ENCODE results near the gene ITPRID2.

The ITPRID2 gene

DNA sequence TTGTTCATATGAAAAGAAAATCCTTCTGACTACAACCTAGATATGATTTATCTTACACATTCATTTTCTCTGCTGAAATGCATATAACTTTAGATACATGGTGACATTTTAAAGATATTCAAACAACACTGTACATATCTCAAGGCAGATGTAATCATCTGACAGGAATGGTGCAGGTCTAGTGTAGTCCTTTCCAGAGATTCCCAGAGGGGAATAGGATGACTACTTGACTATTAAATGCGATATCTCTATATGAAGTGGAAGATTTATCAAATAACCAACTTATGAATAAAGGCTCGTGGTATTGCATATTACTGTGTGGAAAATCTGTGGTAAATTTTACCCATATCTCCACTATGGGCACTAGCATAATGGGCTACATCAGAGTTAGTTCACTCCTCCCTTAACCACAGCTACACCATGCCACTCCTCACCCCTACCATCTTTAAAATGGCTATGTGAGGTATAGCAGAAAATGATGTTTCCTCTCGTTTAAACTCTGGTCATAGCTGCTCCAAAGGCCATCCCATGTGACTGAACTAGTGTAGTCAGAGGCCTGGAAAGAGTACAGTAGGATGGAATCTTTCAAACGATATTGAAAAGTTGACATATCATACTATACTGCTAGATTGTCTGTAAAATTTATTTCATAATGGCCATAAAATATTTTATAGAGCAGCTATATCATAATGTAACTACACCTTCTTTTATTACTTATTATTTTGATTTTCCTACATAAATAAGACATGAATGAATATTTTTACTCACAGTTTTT is 9.1 kb upstream of the ITPRID2 start:
- no peak for DNase-seq

DNA sequence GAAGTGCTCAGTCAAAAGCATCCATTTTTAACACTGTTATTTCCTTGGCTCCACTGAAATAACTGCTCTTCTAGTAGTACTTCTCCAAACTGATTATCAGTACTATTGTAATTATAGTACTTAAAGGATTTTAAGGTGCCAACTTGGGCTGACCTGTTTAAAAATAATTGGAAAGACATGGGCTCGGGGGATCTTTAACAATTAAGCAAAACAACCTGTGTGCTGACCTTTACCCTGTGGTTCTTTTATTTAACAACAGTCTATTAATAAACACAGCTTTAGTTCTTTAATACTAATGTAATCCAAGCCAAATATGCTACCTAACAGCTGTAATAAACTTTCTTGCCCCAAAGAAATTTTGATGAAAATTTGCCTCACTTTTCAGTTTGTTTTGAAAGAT is 6.9 kb upstream of the ITPRID2 start:
- DNase-seq = no peak

DNA sequence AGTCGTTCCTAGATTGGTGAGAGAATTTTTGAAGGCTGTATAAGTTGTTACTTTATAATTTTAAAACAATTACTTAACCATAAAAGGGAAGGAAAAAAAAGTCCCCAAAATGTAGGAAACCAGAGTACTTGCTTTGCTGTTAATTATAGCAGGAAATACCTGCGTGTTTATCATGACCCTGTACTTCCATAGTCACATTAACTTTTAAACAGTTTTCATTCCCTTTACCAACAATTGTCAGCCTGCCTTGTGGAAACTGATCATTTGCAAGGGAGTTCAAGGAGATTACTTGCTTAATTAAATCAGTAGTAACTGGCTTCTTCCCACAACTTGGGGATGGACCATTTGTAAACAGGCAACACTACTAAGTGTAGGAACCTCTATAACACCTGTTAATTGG is 6.4 kb upstream of the ITPRID2 start:
- DNase-seq = no peak

DNA sequence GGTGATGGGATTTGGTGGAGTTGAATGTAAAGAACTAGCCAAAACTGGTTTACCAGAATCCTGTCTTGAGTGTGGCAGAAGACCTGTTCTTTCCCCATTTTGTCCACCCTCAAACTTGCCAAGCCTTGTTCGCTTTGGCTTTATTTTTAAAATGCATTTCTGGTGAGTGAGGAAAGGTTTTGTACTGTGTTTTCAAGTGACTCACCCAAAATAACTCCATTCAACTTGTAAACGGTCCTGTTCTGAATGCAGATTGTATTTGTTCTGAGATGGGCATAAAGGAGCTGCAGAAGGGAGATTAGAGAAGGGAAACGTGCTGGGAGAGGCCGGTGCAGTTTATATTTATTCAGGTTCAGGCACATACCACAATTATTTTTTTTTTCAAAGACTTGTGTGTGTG is 5.3 kb upstream of the ITPRID2 start:
- no peak for DNase-seq

DNA sequence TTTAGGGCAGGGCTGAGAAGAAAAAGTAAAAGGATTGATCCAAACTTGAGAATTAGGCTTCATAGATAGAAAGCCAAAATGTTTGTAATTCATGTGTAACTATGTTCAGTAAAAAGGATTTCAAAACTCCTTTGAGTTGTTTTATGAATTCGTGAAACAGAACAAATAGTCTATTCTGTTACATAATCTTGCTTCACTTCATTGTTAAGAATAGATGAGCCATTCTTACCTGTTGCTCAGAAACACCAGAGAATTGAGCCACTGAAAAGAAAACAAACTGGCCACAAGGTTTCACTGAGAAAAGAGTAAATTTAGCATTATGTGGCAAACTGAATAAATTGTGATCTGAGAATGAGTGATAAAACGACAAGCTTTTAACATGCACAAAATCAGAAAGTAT is 4.5 kb upstream of the ITPRID2 start:
- DNase-seq = no peak

DNA sequence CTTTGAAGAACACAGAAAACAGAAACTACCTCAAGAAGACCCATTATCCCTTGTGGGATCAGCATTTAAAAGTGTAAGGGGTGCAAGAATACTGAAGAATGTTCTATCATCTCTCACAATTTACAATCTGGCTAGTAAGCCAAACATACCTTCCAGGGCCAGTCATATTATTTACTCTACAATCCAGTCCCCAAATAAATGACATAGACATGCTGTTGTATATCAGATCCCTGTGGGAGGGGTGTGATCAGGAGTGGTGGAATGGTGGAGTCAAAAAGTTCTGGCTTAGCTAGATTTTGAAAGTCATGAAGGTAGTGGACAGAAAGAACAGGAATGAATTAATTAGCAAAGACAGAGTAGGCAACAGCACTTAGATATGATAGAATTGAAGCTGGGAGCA is 1.8 kb upstream of the ITPRID2 start:
- no peak for DNase-seq

DNA sequence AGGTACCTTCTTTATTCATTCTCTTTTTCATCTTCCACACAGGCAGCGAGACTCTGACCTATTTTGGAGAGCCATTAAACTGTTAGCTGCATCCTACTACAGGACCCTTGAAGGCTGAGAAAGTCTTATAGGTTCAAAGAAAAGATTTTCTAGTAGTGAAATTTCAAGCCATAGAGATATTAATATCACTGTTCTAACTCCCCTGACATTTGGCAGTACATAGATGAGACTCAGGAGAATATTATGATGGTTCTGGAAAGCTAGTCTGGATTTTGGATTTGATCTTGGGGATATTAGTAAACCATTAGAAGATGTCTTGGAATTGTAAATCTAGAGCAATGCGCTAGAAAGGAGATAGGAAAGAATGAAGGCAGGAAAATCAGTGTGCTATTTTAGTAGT is 1.3 kb upstream of the ITPRID2 start:
- DNase-seq = no peak

DNA sequence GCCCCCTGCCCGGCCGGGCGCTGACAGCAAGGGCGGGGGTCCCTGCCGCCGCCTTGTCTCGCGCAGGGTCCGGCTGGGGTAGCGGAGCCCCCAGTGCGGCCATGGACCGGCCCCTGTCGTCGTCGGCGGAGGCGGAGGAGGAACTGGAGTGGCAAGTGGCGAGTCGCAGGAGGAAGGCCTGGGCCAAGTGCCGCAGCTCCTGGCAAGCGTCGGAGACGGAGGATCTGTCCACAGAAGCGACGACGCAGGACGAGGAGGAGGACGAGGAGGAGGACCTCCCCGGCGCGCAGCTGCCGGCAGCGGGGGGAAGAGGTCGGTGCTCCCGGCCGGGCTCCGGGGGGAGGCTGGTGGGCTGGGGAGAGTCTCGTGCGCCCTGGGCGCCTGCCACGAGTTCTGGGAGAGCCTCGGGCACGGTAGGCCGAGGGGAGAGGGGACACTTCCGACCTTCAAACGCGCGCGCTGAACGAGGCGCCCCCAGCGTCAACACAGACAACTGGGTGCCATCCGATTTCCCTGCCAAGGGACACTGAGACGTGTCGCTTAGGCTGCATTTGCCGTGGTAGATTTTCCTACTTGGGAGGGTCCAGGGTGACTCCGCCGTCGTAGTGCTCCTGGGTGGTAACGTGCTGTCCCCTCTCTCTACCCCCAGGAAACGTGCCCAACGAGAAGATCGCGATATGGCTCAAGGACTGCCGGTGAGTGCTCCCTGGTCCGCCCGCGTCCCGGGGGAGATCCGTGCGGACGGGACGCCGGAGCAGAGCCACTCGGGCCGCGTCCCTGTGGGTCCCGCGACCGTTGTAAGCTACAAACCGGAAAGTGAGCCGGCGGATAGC is 652 bp downstream of the ITPRID2 start:
- peak in 1 of 2 experiments; percentile 18 for DNase-seq

DNA sequence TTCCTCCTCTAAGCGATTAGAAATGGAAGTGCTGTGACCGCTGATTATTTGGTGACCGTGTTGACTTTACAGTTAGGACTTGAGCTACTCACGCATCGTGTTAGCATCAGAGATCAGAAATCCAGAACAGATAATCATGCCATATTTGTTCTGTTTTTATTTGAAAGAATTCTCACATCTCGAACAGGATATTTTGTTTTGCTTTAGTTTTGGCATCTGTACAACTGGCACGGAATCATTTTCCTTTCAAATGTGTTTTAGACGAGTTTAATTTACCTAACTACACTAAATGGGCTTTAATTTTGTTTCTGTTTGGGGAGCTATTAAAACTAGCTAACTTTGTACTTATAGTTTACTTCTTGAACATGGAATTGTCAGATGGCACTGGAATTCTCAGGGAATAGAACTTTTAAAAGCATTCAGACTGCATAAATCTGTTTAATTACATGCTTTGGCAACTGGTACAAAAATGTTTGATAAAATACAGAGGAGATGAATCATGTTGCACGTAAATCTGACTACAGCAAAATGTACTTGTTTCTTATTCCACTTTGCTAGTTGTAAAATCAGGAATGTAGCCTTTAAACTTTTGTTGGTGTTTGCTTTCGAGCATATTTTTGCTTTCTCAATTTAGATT is 1.4 kb downstream of the ITPRID2 start:
- DNase-seq = no peak

DNA sequence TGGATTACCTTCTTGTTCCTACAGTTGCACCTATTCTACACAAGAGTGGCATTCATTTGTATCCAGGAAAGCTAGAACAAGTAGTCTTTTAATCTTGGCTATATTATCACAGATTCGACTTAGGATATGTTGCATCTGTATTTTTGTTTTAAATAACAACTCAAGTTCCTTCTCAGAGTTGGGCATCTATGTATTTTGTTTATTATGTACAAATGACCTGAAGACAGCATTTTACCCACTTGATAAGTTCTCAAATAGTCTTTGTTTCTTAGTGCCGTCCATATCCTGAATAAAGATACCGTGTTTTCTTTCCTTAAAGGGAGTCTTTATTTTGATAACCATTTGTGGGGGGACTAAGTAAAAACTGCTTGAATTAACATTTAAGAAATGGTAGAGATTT is 2.9 kb downstream of the ITPRID2 start:
- no peak for DNase-seq

DNA sequence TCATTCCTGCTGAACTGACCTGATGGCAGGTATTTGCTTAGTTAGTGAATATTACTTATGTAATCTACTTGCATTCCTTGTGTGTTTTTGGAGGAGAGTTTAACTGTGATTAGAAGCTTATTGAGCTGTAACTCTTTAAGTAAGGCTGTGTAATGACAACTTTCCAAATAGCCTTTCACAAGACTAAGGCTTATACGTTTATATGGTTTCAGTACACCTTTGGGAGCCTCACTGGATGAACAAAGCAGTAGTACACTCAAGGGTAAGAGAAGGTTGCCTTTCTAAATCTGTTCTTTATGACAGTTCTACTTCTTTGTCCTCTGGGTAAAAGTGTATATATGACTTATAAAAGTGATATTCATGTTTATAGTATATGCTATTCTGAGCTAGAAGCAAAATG is 4.3 kb downstream of the ITPRID2 start:
- DNase-seq = no peak

DNA sequence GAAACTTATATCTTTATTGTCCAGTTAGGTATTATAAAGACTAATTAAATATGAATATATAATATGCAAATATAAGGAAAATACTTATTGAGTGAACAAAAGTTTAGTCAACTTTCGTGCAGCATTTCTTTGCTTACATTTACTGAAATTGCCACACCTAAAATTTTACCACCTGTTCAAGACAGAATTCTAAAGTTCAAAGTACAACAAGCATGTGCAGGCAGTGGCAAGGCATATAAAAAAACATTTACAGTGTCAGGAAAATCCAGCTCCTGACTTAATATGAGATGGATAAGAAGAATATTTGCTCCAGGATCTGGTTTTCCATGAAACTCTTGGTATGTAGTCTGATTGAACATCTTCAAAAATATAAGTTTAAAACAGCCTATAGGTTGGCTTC is 4.8 kb downstream of the ITPRID2 start:
- DNase-seq = no peak

DNA sequence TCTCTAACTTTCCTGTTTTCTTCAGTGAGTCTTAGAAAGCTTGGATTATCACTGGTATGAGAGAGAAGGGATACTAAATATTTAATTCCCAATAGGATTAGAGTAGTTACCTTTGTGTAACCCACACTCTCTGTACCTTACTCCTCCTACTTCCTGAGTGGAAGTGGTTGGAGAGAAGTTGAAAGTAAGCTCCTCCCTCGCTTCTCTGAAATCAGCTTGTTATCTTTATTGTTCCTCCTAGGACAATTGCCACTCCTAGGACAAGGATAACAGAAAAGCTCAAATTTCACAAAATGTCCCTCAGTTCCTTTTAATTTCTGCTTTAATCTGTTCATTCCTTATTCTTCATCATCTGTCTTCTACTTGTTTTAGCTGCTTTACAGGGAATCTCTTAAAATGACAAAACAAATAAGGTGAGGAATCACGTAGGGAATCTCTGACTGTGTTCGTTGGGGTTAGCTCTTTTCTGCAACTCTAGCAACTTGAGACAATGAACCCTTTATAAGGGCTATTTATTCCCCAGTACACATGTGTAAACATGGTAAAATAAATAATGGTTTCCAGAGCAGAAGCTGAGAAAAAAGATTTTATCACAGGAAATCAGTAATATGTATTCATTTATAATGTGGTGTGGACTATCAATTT is 8.6 kb downstream of the ITPRID2 start:
- no peak for DNase-seq

DNA sequence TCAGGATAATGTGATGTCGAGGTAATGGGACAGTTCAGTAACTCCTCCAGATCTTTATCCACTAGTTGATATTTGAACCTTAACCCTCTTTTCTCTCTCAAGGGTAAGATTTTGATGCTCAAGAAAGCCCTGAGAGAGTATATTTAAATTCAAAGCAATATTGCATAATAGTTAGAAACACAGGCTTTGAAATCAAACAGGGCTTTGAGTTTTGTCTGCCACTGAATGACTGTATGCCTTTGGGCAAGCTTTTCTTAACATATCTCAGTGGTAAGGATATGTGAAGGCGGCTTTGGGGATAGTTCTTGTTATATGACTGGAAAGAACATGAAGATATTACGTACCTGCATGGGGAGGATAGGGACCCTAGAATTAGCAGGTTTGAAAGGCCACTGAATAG is 11.1 kb downstream of the ITPRID2 start:
- no peak for DNase-seq

DNA sequence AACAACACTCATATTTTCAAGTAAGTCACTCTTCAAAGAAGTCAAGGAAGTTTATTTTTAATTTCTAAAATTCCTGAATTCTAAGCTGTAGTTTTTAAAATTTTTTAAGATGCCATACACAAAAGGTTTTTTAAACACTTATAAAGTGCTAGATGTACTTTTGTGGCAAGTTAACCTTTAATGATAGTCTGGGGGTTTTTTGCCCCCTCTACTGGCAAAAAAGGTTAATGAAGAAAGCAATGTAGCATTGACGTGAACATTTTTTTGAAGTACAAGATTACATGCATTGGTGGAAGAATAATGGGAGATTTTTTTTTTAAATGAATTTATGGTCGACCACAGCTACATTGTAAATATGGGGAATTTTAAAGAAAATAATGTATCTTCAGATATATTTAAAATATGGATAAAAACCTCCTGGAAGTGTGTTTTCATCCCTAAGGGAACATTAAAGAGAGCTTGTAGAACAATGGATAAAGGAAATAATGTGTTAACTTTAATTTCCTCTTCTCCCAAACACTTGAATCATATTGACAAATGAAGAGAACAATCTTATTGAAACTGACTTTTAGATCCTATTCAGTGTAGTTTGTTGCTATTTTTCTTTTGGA is 12.6 kb downstream of the ITPRID2 start:
- DNase-seq = no peak

DNA sequence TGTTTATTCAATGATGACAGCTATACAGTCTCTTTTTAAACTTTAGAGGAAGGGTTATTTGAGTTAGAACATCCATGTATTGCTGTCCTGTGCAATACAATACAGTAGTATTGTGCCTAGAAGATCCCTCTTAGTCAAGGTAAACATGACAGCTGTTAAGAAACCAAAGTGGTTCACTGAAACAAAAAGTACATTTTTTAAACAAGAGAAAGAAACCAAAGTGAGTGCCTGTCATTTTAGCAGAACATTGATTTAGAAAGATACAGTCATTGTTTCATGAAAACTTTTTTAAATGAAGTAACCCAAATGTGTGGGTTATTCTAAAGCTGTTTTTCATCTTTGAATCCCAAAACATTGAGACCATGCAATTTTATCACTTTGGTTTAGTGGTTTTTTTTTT is 15.5 kb downstream of the ITPRID2 start:
- DNase-seq = no peak

DNA sequence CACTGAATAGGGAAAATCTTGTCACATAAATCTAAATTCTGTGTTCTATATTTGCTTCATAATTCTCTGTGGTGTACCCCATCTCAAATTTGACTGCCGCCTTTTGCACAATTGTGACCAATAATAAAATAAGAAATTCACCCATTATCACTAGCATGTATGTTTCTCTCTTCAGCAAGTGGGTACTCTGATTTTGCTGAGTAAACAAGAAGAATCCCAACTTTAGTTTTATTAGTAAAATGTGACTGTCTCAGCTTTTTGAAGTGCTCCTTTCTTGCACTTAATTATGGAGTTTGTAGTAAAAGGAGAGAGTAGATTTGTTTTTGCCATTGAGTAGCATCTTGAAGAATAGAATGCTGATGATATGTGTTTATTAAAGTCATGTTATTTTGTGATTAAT is 16.1 kb downstream of the ITPRID2 start:
- DNase-seq = no peak

DNA sequence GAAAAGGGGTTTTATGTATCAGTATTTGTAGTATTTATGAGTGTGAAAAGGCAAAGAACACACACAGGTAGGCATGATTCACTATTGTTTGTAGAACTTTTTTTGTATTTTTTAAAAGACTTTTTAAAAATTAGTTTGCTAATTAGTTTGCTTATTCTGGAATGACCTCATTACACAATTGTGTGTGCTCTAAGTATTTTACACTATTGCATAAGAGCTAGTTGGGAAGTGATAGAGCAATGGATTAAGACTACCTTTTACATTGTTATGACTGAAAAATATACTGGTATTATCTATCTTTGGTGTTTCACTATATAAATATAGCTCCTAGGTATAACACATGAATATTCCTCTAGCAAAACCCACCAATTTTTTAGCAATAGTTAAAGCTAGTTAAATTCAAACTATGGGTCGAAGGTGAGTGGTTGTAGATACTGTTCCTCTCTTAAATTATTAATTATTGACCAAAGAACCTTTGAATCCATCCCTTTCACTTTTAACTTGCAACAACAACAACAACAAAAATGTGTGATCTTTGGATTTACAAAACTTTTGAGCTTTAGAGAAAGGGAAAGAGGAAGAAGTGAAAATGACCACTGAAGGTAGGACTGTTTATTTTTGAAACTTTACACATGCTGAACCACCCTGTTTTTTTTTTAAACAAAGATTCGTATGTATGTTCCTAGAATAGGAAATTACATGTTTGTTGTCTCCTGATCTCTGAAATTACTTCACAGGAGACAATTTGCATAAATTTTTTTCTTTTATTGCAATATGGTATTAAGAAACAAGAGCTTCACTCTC is 18.7 kb downstream of the ITPRID2 start:
- DNase-seq = no peak

DNA sequence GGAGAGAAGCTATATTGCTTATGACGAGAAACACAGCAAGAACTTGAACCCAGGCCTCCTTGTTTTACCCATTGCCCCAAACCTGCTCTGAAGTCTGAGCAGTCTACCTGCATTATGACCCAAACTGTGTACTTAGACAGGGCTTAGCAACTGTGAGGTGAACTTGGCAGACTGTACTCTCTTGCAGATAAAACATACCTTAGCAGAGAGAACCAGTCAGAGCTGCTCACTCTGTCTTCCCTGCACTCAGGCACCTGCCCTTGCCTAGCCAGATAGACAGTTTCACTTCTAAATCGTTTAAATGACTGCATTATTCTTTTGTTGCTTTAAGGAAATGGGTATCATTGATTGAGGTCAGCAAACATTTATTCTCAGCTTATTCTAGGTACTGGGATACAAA is 20.3 kb downstream of the ITPRID2 start:
- DNase-seq = no peak

DNA sequence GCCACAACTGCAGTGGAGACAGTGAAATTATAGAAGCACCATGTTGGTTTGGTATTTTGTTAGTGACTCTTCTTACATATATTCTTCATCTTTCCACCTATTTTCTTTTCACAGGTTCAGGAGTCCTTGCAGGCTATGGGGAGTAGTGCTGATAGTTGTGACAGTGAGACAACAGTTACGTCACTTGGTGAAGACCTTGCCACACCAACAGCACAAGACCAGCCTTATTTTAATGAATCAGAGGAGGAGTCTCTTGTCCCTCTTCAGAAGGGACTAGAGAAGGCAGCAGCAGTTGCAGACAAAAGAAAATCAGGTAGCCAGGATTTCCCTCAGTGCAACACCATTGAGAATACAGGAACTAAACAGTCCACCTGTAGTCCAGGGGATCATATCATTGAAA is 23.6 kb downstream of the ITPRID2 start:
- DNase-seq = no peak

DNA sequence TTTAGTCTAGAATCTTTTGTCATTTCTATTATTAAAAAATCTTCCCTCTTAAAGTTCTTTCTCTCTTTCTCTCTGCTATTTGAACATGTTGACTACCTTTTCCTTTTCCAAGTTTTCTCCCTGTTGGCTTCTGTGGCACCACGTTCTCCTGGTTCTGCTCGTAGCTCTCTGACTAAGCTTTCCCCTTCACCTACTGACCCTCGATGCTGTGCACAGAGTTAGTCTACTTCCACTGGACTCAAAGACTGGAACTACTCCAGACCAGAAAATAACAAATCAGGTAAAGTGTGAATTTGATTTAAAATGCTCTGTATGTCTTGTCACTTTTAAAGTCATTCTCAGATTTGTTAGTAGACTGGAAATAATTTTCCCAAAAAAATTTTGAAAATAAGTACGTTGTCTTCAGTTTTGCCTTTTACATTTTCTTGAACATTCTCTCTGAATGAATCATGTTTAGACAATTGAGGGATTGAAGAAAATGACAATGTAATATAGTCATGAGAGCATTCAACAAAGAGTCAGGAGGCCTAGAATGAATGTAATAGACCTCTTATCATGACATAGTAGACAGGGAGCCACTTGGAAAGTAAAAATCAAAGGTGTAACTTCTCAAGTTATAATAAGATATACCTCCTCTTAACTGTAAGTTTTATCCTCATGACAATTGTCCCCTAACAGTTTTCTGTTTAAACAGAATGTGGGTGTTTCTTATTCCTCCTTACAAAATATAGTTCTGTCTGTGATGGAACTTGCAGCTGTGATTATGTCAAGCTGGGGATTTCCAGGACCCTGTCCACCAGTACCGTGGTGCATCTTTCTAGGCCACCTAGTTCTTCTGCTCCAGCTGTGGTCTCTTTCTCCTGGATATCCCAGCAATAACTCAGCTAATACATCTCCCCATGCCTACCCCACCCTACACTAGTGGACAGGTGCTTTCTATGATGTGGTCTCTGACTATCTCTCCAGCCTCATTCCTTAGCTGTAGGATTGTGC is 25.5 kb downstream of the ITPRID2 start:
- DNase-seq = no peak

All from cerebellar nuclear complex (tissue), 1 donor.